ENCODE data around the gene MEMO1. TPM values are rescaled to one million over a fixed set of nuclear protein-coding genes. Genes with fewer than 3 reads are reported as not detected.

The MEMO1 gene
- total and polyA plus RNA-seq, 2 of the 4 experiments (the other 2 are of a cell fraction) = 23.7 to 49.7 TPM

DNA sequence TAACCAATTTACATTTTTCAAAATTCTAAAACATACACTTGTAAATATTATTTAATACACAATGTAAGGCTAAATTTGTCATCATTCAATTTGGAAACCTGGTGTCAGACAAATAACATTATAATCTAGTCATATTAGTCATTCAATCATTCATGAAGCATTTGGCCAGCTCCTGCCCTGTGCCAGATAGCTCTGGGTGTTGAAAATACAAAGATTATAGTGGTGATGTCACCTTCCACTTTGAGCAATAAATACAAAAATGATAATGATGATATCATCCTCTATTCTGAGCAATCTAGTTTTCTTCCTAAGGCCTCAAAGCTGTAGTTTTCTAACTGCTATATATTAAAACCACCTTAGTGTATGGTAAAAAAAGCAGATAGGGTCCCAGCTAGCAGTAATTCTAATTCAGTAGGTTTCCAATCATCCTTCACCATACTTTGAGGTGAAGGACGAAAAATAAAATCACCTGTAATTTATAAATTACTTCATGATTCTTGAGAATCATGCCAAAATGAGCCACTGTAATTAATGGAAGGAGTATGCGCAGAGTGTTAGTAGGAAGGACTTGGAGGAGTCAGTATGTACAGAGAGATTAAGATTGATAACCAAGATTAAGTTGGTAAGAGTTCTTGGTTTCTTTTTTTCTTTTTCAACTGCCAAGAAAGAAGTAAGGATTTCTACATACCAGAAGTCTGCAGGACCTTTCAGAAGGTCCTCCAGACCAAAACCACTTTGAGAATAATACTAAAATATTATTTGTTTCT, 23.2 kb downstream of the MEMO1 start:
- Histone ChIP-seq H2BK20ac (ENCODE audit: low read depth, low read length) (no peak overlapping the region), H3K23ac (ENCODE audit: low read depth, low read length) (no peak overlapping the region), H4K20me1 (ENCODE audit: insufficient read depth, low read length) (peaks cover 29% of the 10 kb centered on the region), H2BK5ac (ENCODE audit: low read depth, low read length, poor library complexity, severe bottlenecking) (no peak overlapping the region), H4K5ac (ENCODE audit: low read depth, low read length) (no peak overlapping the region), H3K56ac (ENCODE audit: extremely low read depth, insufficient read depth, low read length) (no peak overlapping the region), H2AFZ (replicated peaks; ENCODE audit: low read length, poor library complexity) (no peak overlapping the region), H3K9me1 (ENCODE audit: insufficient read depth, low read length) (no peaks in the 10 kb centered on the region), H4K8ac (ENCODE audit: low read depth in 2 of 2, low read length in 2 of 2) (no peak overlapping the region), H3K27ac (ENCODE audit: insufficient read depth, low read length) (no peak overlapping the region), H3K36me3 (ENCODE audit: control insufficient read depth, insufficient read depth, low read length) (no peaks in the 10 kb centered on the region), H4K91ac (ENCODE audit: insufficient read depth, low read depth, low read length) (no peak overlapping the region), H3K14ac (replicated peaks; ENCODE audit: low read depth, low read length) (no peak overlapping the region), H3K4ac (ENCODE audit: low read depth, low read length) (no peak overlapping the region), H3K27me3 (ENCODE audit: control insufficient read depth, insufficient read depth, low read length) (no peaks in the 10 kb centered on the region), H2AK9ac (replicated peaks; ENCODE audit: low read depth, low read length, poor library complexity) (no peak overlapping the region), H2BK15ac (ENCODE audit: low read depth, low read length) (no peak overlapping the region), H2AK5ac (ENCODE audit: low read depth, low read length) (no peak overlapping the region), H3K4me3 (ENCODE audit: insufficient read depth, low read depth, low read length) (no peak overlapping the region), H3K79me1 (ENCODE audit: low read depth in 1 of 2, low read length in 2 of 2) (peaks cover 10 to 28% of the 10 kb centered on the region in 2 experiments; a peak in 3 of 4 replicates), H3K18ac (ENCODE audit: low read depth, low read length) (no peak overlapping the region), H3K9ac (ENCODE audit: low read depth, low read length) (no peak overlapping the region), H3K4me1 (ENCODE audit: control insufficient read depth, insufficient read depth, low read length) (no peaks in the 10 kb centered on the region; the same call in 1 of the 2 replicates), H2BK120ac (ENCODE audit: low read depth, low read length) (no peak overlapping the region), H3K4me2 (ENCODE audit: low read depth, low read length) (no peak overlapping the region), H3K9me3 (ENCODE audit: control insufficient read depth, insufficient read depth, low read length) (no peaks in the 10 kb centered on the region)
- ChIA-PET CTCF (interaction anchor here (0.6 kb wide), 1 partner anchor 1275 kb away, joined by 4 read pairs; no protein-coding TSS in a partner anchor), POLR2A (ENCODE audit: unreplicated experiment) (no interaction called here)
- dilution Hi-C loops (cut with HindIII; ENCODE audit: low sequenced_read_pairs, unreplicated experiment) = no loop called here
- no TSS peak for BruUV-seq (replicated peaks)
- DNase-seq (peak; percentile 76), ATAC-seq (ENCODE audit: low read depth) (peak; percentile 57; the same call in 1 of the 2 replicates)
- intact Hi-C loops (cut with micrococcal nuclease) = no loop called here
- no CpG with 5 or more reads among the region's 2 CpGs for WGBS, 2 experiments (ENCODE audit: extremely low coverage in 2 of 2, insufficient read length in 1 of 2)
- TF ChIP-seq MXI1 (IDR thresholded peaks at IDR 0.05; ENCODE audit: borderline replicate concordance, low read depth, low read length) (no peak), RFX5 (IDR thresholded peaks at IDR 0.05; ENCODE audit: low read depth, low read length) (no peak), BHLHE40 (IDR thresholded peaks at IDR 0.05; ENCODE audit: low read depth, low read length) (0 out of 2 replicates have a peak, but pooled peaks have one; percentile 14), CEBPB (IDR thresholded peaks at IDR 0.05; ENCODE audit: low read depth, low read length) (peak; percentile 74)
- TF ChIP-seq, protein P1, sequence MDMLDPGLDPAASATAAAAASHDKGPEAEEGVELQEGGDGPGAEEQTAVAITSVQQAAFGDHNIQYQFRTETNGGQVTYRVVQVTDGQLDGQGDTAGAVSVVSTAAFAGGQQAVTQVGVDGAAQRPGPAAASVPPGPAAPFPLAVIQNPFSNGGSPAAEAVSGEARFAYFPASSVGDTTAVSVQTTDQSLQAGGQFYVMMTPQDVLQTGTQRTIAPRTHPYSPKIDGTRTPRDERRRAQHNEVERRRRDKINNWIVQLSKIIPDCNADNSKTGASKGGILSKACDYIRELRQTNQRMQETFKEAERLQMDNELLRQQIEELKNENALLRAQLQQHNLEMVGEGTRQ (IDR thresholded peaks at IDR 0.05; ENCODE audit: low read depth, low read length) = no peak
- in situ Hi-C loops (cut with MboI; ENCODE audit: low sequenced_read_pairs) = no loop called here

Data from IMR-90 (cell line).